ENCODE results near the gene CBL. TPM values are rescaled to one million over a fixed set of nuclear protein-coding genes. Genes with fewer than 3 reads are reported as not detected.

CBL gene
- total RNA-seq, 1 experiment from 2014 or later = 56.4 TPM

DNA sequence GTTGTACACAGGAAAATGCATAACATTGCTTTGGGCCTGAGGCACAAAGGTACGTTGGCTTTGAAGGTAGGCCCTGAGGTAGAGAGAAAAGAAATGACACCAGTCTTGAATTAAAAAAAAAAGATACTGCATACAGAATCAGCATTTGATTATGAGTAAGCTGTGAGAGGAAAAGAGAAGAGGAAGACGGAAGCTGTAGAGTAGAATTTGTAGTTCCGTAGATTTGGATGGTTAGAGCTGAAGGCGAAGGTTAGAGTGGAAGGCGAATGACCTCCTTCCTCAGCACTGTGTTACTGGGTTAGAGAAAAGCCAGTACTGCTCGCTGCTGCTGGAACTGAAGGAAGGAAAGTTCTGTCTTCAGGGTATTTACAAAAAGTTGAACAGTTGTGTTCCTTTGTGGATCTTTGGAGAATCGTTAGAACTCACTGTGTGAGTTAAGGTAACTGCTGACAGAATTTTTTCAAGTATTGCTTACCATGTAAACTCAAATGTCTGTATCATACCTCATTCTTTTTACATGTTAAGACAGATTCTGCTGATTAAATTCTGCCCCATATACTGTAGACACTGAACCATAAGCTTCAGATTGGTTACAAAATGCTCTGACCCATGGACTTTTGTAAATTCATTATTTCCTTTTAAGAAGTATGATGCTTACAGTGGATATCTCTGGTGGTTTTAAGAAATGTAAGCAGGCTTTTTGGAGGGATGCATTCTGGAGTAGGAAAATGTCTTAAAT is 60.5 kb downstream of the CBL start:
- Histone ChIP-seq H2AK5ac (ENCODE audit: insufficient read length, low read length) (no peak overlapping the region), H2BK15ac (ENCODE audit: low read depth, low read length) (no peak overlapping the region), H2BK12ac (ENCODE audit: insufficient read length, low read depth, low read length) (no peak overlapping the region), H3K23me2 (ENCODE audit: insufficient read length, low read depth, low read length, poor library complexity, severe bottlenecking) (no peaks in the 10 kb centered on the region), H2BK20ac (ENCODE audit: low read depth, low read length, poor library complexity, severe bottlenecking) (no peak overlapping the region), H2BK5ac (ENCODE audit: insufficient read length, low read length) (no peak overlapping the region), H4K8ac (replicated peaks; ENCODE audit: insufficient read length, low read depth, low read length) (no peak overlapping the region), H3K56ac (ENCODE audit: insufficient read length, low read depth, low read length) (no peak overlapping the region), H3K27me3 (ENCODE audit: insufficient read depth, low read length) (no peaks in the 10 kb centered on the region), H3K14ac (ENCODE audit: insufficient read depth, low read length) (no peak overlapping the region), H2BK120ac (ENCODE audit: low read depth, low read length, poor library complexity, severe bottlenecking) (no peak overlapping the region), H2AFZ (ENCODE audit: low read length) (no peak overlapping the region), H3K4me2 (ENCODE audit: insufficient read depth, insufficient read length, low read length) (no peak overlapping the region), H4K20me1 (ENCODE audit: control insufficient read depth, insufficient read depth, insufficient read length) (no peaks in the 10 kb centered on the region), H4K5ac (ENCODE audit: insufficient read length, low read depth, low read length) (no peak overlapping the region), H3K27ac (ENCODE audit: insufficient read length, low read depth, low read length) (no peak overlapping the region), H3K9me3 (ENCODE audit: control insufficient read depth, low read depth, low read length) (no peaks in the 10 kb centered on the region), H3K9ac (ENCODE audit: extremely low read depth, insufficient read length, low read length) (no peak overlapping the region), H3K23ac (ENCODE audit: insufficient read length, low read depth, low read length) (no peak overlapping the region), H3K4ac (ENCODE audit: low read depth, low read length) (no peak overlapping the region), H3K4me1 (ENCODE audit: insufficient read depth, low read length) (no peaks in the 10 kb centered on the region), H3K18ac (ENCODE audit: insufficient read length, low read depth, low read length) (no peak overlapping the region), H4K91ac (ENCODE audit: insufficient read length, low read depth, low read length) (no peak overlapping the region), H3K79me1 (ENCODE audit: insufficient read depth, low read depth, low read length, poor library complexity, severe bottlenecking) (peaks cover 6% of the 10 kb centered on the region), H3K79me2 (ENCODE audit: insufficient read depth, low read length) (peaks cover 2% of the 10 kb centered on the region; the same call in 1 of the 2 replicates), H3T11ph (ENCODE audit: low read length) (no peak overlapping the region)
- no peaks in the 10 kb centered on the region for H3K27me3 Mint-ChIP-seq (ENCODE audit: low read depth)
- peaks cover 4 to 5% of the 10 kb centered on the region in 2 experiments; a peak in 2 of 4 replicates for H3K4me1 Mint-ChIP-seq
- TF ChIP-seq, protein P1, sequence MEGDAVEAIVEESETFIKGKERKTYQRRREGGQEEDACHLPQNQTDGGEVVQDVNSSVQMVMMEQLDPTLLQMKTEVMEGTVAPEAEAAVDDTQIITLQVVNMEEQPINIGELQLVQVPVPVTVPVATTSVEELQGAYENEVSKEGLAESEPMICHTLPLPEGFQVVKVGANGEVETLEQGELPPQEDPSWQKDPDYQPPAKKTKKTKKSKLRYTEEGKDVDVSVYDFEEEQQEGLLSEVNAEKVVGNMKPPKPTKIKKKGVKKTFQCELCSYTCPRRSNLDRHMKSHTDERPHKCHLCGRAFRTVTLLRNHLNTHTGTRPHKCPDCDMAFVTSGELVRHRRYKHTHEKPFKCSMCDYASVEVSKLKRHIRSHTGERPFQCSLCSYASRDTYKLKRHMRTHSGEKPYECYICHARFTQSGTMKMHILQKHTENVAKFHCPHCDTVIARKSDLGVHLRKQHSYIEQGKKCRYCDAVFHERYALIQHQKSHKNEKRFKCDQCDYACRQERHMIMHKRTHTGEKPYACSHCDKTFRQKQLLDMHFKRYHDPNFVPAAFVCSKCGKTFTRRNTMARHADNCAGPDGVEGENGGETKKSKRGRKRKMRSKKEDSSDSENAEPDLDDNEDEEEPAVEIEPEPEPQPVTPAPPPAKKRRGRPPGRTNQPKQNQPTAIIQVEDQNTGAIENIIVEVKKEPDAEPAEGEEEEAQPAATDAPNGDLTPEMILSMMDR (conservative IDR thresholded peaks at IDR 0.05) = no peak
- H3K27ac Mint-ChIP-seq = peak overlapping the region in 1 of 3 experiments; percentile 50; a peak in 2 of 7 replicates
- H3K4me3 Mint-ChIP-seq = no peak overlapping the region
- no peaks in the 10 kb centered on the region for H3K36me3 Mint-ChIP-seq (ENCODE audit: insufficient read depth in 1 of 3, low read depth in 3 of 3)
- no peak for DNase-seq
- no peaks in the 10 kb centered on the region for H3K9me3 Mint-ChIP-seq
- WGBS (ENCODE audit: extremely low coverage, insufficient read length, low lambda C conversion rate) = no CpG with 5 or more reads among the region's 7 CpGs

Data from H9 (cell line).